Measurements from ENCODE around the gene EIF2D. TPM values are rescaled to one million over a fixed set of nuclear protein-coding genes. Genes with fewer than 3 reads are reported as not detected.

The EIF2D gene
- total and polyA plus RNA-seq, 9 of the 15 experiments (the other 6 are each of a cell fraction or from before 2014, with no cell fraction given), result 81.1 to 138 (median 93.9) TPM

GRCh38 chr1:206608108-206608698 lies 4.1 kb downstream of the EIF2D start (continued):
- TF ChIP-seq REST (IDR thresholded peaks at IDR 0.05; ENCODE audit: borderline replicate concordance), result peak; percentile 59; the same call in 1 of the 2 replicates
- TF ChIP-seq REST (CRISPR knock-in tag; IDR thresholded peaks at IDR 0.05; ENCODE audit: low read depth), result no peak
- no peak for TF ChIP-seq LCOR (CRISPR knock-in tag; IDR thresholded peaks at IDR 0.05)
- no peak for TF ChIP-seq ZNF134 (CRISPR knock-in tag; conservative IDR thresholded peaks at IDR 0.05)
- TF ChIP-seq SIN3A (IDR thresholded peaks at IDR 0.05; ENCODE audit: borderline replicate concordance in 2 of 2, control insufficient read depth in 1 of 2, low read depth in 2 of 2, low read length in 2 of 2), result no peak
- TF ChIP-seq FIP1L1 (IDR thresholded peaks at IDR 0.05; ENCODE audit: low read depth, low read length, poor library complexity, severe bottlenecking), result no peak
- no peak for TF ChIP-seq MEF2A (IDR thresholded peaks at IDR 0.05; ENCODE audit: control insufficient read depth, low read depth, low read length)
- peak; percentile 71 to 74 for TF ChIP-seq RAD21 (CRISPR knock-in tag; conservative IDR thresholded peaks at IDR 0.05 in 1 of 2, IDR thresholded peaks at IDR 0.05 in 1 of 2)
- TF ChIP-seq AFF1 (IDR thresholded peaks at IDR 0.05; ENCODE audit: low read depth in 1 of 2, partially characterized antibody in 2 of 2), result no peak
- TF ChIP-seq CHD1 (IDR thresholded peaks at IDR 0.05; ENCODE audit: low read length), result no peak
